Left lobe of liver (tissue), 2 donors: ENCODE data around the gene TUBGCP3. TPM values are rescaled to one million over a fixed set of nuclear protein-coding genes. Genes with fewer than 3 reads are reported as not detected.

Experiments used
- ATAC-seq: fragments of 200-7000 bp; cut with Tn5 transposase; one replicate; pipeline ENCODE4 v1.9.1; 2020; ENCODE audit warnings: mild to moderate bottlenecking, moderate library complexity
- DNase-seq: peaks from one replicate; pipeline ENCODE4 v3.0.0-alpha.2; 2020; ENCODE audit warnings: low spot score
- total RNA-seq: library from RNA; stranded (reverse); gene quantifications from one replicate; pipeline ENCODE4 v1.2.1, GENCODE V29; 2021
- donor health status: DM: no; HTN: no; CAD: no; lungs with moderate emphysema.
- donor health status: DM: no; HTN: yes; CAD: no.

Gene TUBGCP3
- total RNA-seq, 1 donor from 2014 or later, result 18.8 TPM

GRCh38 chr13:112444416-112445399, 143.2 kb downstream of the TUBGCP3 start:
- DNase-seq, result peak; percentile 33

GRCh38 chr13:112443995-112444311, 144.0 kb downstream of the TUBGCP3 start:
- DNase-seq, result peak; percentile 74

More at GRCh38 chr13:112444416-112445399, 143.2 kb downstream of the TUBGCP3 start:
- ATAC-seq, result no peak

GRCh38 chr13:112443191-112443994, 144.6 kb downstream of the TUBGCP3 start:
- no peak for DNase-seq
- ATAC-seq, result peak; percentile 53

More at GRCh38 chr13:112443995-112444311, 144.0 kb downstream of the TUBGCP3 start:
- peak; percentile 96 for ATAC-seq

- ATAC-seq (no peak), DNase-seq (no peak)
These were observed 145.4 kb downstream of the TUBGCP3 start for GRCh38 chr13:112442483-112443090.

GRCh38 chr13:112441779-112442310, 146.1 kb downstream of the TUBGCP3 start:
- ATAC-seq (no peak), DNase-seq (no peak)

GRCh38 chr13:112441226-112441625, 146.7 kb downstream of the TUBGCP3 start:
- DNase-seq, result no peak
- no peak for ATAC-seq

- DNase-seq (no peak), ATAC-seq (no peak)
These were observed 149.4 kb downstream of the TUBGCP3 start for GRCh38 chr13:112438515-112438914.

GRCh38 chr13:112438094-112438493, 149.9 kb downstream of the TUBGCP3 start:
- DNase-seq, result no peak
- ATAC-seq, result no peak

- ATAC-seq, result no peak
- no peak for DNase-seq
These were observed 152.0 kb downstream of the TUBGCP3 start for GRCh38 chr13:112435973-112436372.

Other genes with a start within 250 kb of the TUBGCP3 start
- gene SPACA7, start 211.8 kb downstream of the TUBGCP3 start, total RNA-seq, result not detected
- 36.0 TPM for gene ATP11A, start 101.9 kb upstream of the TUBGCP3 start, total RNA-seq